ENCODE data around the gene MAST3.
"Not testable (repeated sequence)": the region's sequence is repeated elsewhere in the genome, so short reads cannot be mapped to it uniquely, and the experiment has no call there.

DNA sequence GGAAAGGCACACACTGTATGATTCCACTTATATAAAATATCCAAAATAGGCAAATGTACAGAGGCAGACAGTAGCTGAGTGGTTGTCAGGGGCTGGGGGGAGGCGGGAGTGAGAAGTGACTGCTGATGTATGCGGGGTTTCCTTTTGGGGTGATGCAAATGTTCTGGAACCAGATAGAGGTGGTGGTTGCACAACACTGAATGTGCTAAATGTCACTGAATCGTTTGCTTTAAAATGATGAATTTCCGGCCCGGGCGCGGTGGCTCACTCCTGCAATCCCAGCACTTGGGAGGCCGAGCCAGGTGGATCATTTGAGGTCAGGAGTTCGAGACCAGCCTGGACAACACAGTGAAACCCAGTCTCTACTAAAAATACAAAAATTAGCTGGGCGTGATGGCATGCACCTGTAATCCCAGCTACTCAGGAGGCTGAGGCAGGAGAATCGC, 8.5 kb upstream of the MAST3 start:
- not testable (repeated sequence) for TF ChIP-seq CTCF, POLR2A (IDR thresholded peaks at IDR 0.05)
